ENCODE results near the gene GPR4.

Gene GPR4

DNA sequence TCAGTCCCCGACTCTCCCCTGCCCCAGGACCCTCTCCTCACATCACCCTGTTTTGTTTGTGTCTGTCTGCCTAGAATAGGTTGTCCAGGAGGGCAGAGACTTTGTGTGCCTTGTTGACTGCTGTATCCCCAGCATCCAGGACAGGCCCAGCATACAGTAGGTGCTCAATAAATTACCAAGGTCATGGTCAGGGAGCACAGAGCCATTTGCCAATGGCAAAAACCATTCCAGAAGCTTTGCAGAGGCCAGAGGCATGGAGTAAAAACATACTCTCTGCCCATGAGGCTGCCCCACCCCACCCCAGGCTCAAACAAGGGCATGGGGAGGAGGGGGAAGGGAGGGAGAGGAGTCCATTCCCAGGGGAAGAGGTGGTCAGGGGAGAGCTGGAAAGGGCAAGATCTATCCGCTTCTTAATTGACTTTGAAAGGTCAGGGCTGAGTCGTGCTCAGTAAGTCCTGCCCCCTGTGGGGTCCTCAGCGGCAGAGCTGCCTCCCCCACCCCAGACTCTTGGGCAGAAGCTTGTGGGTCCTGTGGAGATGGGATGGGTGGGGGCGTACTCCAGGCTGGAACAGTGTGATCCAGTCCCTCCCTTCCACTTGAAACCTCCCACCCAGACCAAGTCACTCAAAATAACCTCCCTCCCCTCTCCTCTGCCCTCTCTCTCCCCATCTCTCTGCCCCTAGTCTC is 4.4 kb downstream of the GPR4 start:
- Histone ChIP-seq H3K36me3 (ENCODE audit: control insufficient read depth, insufficient read depth, low read length) (no peaks in the 10 kb centered on the region), H3K9me3 (ENCODE audit: control insufficient read depth, insufficient read depth, low read length) (no peaks in the 10 kb centered on the region), H3K27me3 (ENCODE audit: control insufficient read depth, insufficient read depth, low read length) (peaks cover 48% of the 10 kb centered on the region), H3K9ac (ENCODE audit: low read depth, low read length) (no peak overlapping the region), H3K4me3 (ENCODE audit: low read depth, low read length) (peak overlapping the region; percentile 42), H3K4me1 (ENCODE audit: control insufficient read depth, insufficient read depth, low read length) (peaks cover 10% of the 10 kb centered on the region)

GRCh38 chr19:45595814-45596213 is 6.2 kb downstream of the GPR4 start:
- Histone ChIP-seq H3K27me3 (ENCODE audit: control insufficient read depth, insufficient read depth, low read length) (peaks cover 48% of the 10 kb centered on the region), H3K36me3 (ENCODE audit: control insufficient read depth, insufficient read depth, low read length) (no peaks in the 10 kb centered on the region)

GRCh38 chr19:45593520-45593919 is 8.5 kb downstream of the GPR4 start:
- Histone ChIP-seq H3K36me3 (ENCODE audit: control insufficient read depth, insufficient read depth, low read length) (no peaks in the 10 kb centered on the region), H3K27me3 (ENCODE audit: control insufficient read depth, insufficient read depth, low read length) (peaks cover 36% of the 10 kb centered on the region)

More at GRCh38 chr19:45595814-45596213, 6.2 kb downstream of the GPR4 start:
- Histone ChIP-seq H3K9me3 (ENCODE audit: control insufficient read depth, insufficient read depth, low read length) (no peaks in the 10 kb centered on the region), H3K4me3 (ENCODE audit: low read depth, low read length) (no peak overlapping the region), H3K4me1 (ENCODE audit: control insufficient read depth, insufficient read depth, low read length) (peaks cover 10% of the 10 kb centered on the region), H3K9ac (ENCODE audit: low read depth, low read length) (no peak overlapping the region)

GRCh38 chr19:45592366-45592765 is 9.6 kb downstream of the GPR4 start:
- Histone ChIP-seq H3K27me3 (ENCODE audit: control insufficient read depth, insufficient read depth, low read length) (peaks cover 29% of the 10 kb centered on the region), H3K4me1 (ENCODE audit: control insufficient read depth, insufficient read depth, low read length) (peaks cover 5% of the 10 kb centered on the region), H3K9ac (ENCODE audit: low read depth, low read length) (no peak overlapping the region), H3K9me3 (ENCODE audit: control insufficient read depth, insufficient read depth, low read length) (no peaks in the 10 kb centered on the region), H3K36me3 (ENCODE audit: control insufficient read depth, insufficient read depth, low read length) (no peaks in the 10 kb centered on the region), H3K4me3 (ENCODE audit: low read depth, low read length) (no peak overlapping the region)

More at GRCh38 chr19:45593520-45593919, 8.5 kb downstream of the GPR4 start:
- H3K9me3 ChIP-seq (ENCODE audit: control insufficient read depth, insufficient read depth, low read length), result no peaks in the 10 kb centered on the region
- H3K4me3 ChIP-seq (ENCODE audit: low read depth, low read length), result no peak overlapping the region
- peaks cover 9% of the 10 kb centered on the region for H3K4me1 ChIP-seq (ENCODE audit: control insufficient read depth, insufficient read depth, low read length)
- H3K9ac ChIP-seq (ENCODE audit: low read depth, low read length), result no peak overlapping the region

DNA sequence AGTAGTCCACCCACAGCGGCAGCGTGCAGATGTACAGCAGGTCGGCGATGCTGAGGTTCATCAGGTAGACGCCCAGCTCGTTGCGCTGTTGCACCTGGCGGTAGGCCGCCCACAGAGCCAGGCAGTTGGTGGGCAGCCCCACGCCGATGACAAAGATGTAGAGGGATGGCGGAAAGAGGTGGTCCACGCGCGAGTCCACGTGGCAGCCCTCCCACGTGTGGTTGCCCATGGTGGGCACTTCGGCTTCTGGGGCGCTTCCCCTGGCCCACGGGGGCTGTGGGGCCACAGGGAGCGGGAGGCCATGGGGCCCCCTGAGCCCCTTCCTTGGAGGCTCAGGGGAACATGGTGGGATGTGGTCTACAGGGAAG is 10.4 kb downstream of the GPR4 start:
- Histone ChIP-seq H3K27me3 (ENCODE audit: control insufficient read depth, insufficient read depth, low read length) (peaks cover 29% of the 10 kb centered on the region), H3K9me3 (ENCODE audit: control insufficient read depth, insufficient read depth, low read length) (no peaks in the 10 kb centered on the region), H3K4me1 (ENCODE audit: control insufficient read depth, insufficient read depth, low read length) (peaks cover 2% of the 10 kb centered on the region), H3K9ac (ENCODE audit: low read depth, low read length) (no peak overlapping the region), H3K4me3 (ENCODE audit: low read depth, low read length) (no peak overlapping the region), H3K36me3 (ENCODE audit: control insufficient read depth, insufficient read depth, low read length) (no peaks in the 10 kb centered on the region)

DNA sequence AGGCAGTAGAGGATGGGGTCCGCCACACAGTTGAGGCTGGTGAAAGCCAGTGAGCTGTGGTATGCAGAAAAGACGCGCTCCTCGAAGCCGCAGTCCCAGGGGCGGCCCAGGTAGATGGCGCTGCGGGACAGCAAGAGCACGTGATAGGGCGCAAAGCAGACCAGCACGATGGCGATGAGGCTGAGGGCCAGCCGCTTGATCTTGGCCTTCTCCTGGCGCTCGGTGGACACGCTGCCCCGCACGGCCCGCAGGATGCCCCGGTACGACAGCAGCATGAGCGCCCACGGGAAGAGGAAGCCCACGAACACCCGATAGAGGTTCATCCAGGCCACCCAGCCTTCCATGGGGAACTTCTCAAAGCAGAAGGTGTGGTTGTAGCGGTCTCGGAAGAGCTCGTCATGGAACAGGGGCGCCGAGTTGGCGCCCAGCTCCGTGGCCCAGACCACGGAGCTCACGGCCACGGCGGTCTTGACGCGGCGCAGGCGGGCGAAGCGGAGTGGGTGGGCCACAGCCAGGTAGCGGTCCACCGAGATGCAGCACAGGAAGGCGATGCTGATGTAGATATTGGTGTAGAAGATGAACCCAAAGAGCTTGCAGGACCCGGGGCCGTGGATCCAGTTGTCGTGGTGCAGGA is 10.9 kb downstream of the GPR4 start:
- Histone ChIP-seq H3K9ac (ENCODE audit: low read depth, low read length) (peak overlapping the region; percentile 47), H3K9me3 (ENCODE audit: control insufficient read depth, insufficient read depth, low read length) (no peaks in the 10 kb centered on the region), H3K4me3 (ENCODE audit: low read depth, low read length) (peak overlapping the region; percentile 13), H3K36me3 (ENCODE audit: control insufficient read depth, insufficient read depth, low read length) (no peaks in the 10 kb centered on the region), H3K4me1 (ENCODE audit: control insufficient read depth, insufficient read depth, low read length) (peaks cover 2% of the 10 kb centered on the region), H3K27me3 (ENCODE audit: control insufficient read depth, insufficient read depth, low read length) (peaks cover 29% of the 10 kb centered on the region)

GRCh38 chr19:45590300-45591003 is 11.6 kb downstream of the GPR4 start:
- no peak overlapping the region for H3K9ac ChIP-seq (ENCODE audit: low read depth, low read length)
- H3K27me3 ChIP-seq (ENCODE audit: control insufficient read depth, insufficient read depth, low read length), result peaks cover 29% of the 10 kb centered on the region
- H3K36me3 ChIP-seq (ENCODE audit: control insufficient read depth, insufficient read depth, low read length), result no peaks in the 10 kb centered on the region
- no peak overlapping the region for H3K4me3 ChIP-seq (ENCODE audit: low read depth, low read length)
- H3K9me3 ChIP-seq (ENCODE audit: control insufficient read depth, insufficient read depth, low read length), result no peaks in the 10 kb centered on the region
- H3K4me1 ChIP-seq (ENCODE audit: control insufficient read depth, insufficient read depth, low read length), result peaks cover 2% of the 10 kb centered on the region

- Histone ChIP-seq H3K4me1 (ENCODE audit: control insufficient read depth, insufficient read depth, low read length) (peaks cover 2% of the 10 kb centered on the region), H3K36me3 (ENCODE audit: control insufficient read depth, insufficient read depth, low read length) (no peaks in the 10 kb centered on the region), H3K9me3 (ENCODE audit: control insufficient read depth, insufficient read depth, low read length) (no peaks in the 10 kb centered on the region), H3K4me3 (ENCODE audit: low read depth, low read length) (no peak overlapping the region), H3K27me3 (ENCODE audit: control insufficient read depth, insufficient read depth, low read length) (peaks cover 29% of the 10 kb centered on the region), H3K9ac (ENCODE audit: low read depth, low read length) (no peak overlapping the region)
Measured at GRCh38 chr19:45589768-45590167, 12.2 kb downstream of the GPR4 start.

DNA sequence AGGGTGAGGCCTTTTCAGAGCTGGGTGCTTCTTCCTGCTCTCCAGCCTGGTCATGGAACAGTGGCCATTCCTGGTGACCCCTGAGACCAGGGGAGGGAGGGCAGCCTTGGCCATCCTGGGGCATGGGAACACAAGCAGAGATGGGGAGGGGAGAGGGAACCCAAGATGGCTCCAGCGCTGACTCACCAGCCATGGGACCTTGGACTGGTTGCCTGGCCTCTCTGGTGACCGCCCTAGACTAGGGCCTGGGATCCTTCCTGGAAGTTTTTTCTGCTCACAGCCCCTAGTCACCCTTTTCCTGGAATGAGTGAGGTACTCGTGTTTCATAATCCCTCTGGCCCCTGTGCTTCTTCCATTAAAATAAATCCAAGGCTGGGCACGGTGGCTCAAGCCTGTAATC is 14.1 kb downstream of the GPR4 start:
- Histone ChIP-seq H3K27me3 (ENCODE audit: control insufficient read depth, insufficient read depth, low read length) (peaks cover 29% of the 10 kb centered on the region), H3K9ac (ENCODE audit: low read depth, low read length) (no peak overlapping the region), H3K36me3 (ENCODE audit: control insufficient read depth, insufficient read depth, low read length) (no peaks in the 10 kb centered on the region), H3K9me3 (ENCODE audit: control insufficient read depth, insufficient read depth, low read length) (no peaks in the 10 kb centered on the region), H3K4me3 (ENCODE audit: low read depth, low read length) (no peak overlapping the region), H3K4me1 (ENCODE audit: control insufficient read depth, insufficient read depth, low read length) (peaks cover 4% of the 10 kb centered on the region)

DNA sequence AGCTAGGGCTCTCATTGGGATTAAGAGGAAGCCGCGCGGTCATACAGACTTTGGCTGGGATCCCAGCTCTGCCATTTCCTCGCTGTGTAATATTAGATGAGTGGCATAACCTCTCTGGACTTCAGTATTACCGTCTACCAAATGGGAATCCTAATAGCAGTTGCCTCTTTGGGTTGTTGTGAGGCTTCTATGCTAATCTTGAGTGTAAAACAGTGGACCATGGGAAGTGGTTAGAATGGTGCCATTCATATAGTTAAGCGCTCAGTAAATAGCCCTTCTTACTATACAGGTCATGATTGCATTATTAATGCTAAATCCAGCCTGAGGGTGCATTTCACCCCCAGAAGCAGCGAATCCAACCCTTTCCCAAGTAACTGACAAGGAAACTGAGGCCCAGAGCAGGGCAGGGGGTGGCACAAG is 16.8 kb downstream of the GPR4 start:
- H3K36me3 ChIP-seq (ENCODE audit: control insufficient read depth, insufficient read depth, low read length), result no peaks in the 10 kb centered on the region
- no peak overlapping the region for H3K9ac ChIP-seq (ENCODE audit: low read depth, low read length)
- H3K27me3 ChIP-seq (ENCODE audit: control insufficient read depth, insufficient read depth, low read length), result peaks cover 4% of the 10 kb centered on the region
- H3K4me3 ChIP-seq (ENCODE audit: low read depth, low read length), result peak overlapping the region; percentile 92
- H3K9me3 ChIP-seq (ENCODE audit: control insufficient read depth, insufficient read depth, low read length), result no peaks in the 10 kb centered on the region
- H3K4me1 ChIP-seq (ENCODE audit: control insufficient read depth, insufficient read depth, low read length), result peaks cover 2% of the 10 kb centered on the region

DNA sequence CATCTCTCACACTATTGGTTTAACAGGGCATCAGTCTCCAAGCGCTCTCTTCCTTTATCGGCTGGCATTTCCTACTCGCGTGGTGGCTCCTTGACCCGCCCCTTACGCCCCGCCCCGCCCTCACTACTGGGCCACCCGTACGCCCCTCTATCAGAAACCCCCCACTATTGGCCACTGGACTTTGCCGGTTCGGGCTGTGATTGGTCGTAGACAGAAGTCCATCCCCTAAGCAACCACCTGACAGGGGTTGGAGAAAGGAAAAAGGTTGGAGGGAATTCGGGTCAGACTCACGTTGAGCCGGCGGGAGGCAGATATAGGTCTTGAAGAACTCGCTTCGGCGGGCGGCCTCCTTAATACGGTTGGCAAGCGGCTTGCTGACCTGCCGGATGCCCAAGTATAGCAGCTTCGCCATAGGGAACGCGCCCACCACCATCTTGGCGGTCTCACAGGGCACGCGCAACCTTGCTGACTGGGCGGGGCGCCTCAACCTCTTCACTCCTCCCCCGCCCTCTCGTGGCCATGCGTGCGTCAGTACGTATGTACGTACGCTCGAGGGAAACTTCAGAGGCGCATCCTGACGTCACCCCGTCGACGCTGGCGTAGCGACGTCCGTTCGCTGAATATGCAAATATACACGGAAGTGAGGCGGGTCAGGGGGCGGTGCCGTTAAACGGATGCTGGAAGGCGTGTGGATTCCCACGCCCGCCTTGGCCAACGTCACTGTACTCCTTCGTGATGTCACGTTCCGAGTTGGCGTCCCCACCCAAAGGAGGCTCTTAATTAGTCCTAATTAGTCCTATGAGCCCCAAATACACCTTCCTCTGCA is 17.5 kb downstream of the GPR4 start, which contains the start of gene OPA3:
TSS of gene OPA3 (minus strand) at position 471 of the 826 bp plus-strand sequence. CDS start at position 433, 38 bp downstream.
- peaks cover 2% of the 10 kb centered on the region for H3K4me1 ChIP-seq (ENCODE audit: control insufficient read depth, insufficient read depth, low read length)

More for the DNA sequence above, 17.5 kb downstream of the GPR4 start, which contains the start of gene OPA3:
- Histone ChIP-seq H3K9me3 (ENCODE audit: control insufficient read depth, insufficient read depth, low read length) (no peaks in the 10 kb centered on the region), H3K36me3 (ENCODE audit: control insufficient read depth, insufficient read depth, low read length) (no peaks in the 10 kb centered on the region), H3K9ac (ENCODE audit: low read depth, low read length) (peak within 1 kb of the TSS; percentile 88), H3K27me3 (ENCODE audit: control insufficient read depth, insufficient read depth, low read length) (no peaks in the 10 kb centered on the region), H3K4me3 (ENCODE audit: low read depth, low read length) (peak within 1 kb of the TSS; percentile 99)
